B cell (primary cell): ENCODE results near the gene CCDC112.
"Not testable (repeated sequence)": the region's sequence is repeated elsewhere in the genome, so short reads cannot be mapped to it uniquely, and the experiment has no call there.

Experiments used
- EZH2 ChIP-seq: IDR thresholded peaks from 2 replicates; pipeline ENCODE4 v1.6.1; 2012; ENCODE audit warnings: borderline replicate concordance, low read depth, mild to moderate bottlenecking, moderate library complexity, low read length; ENCODE audit not compliant: insufficient read depth, poor library complexity, severe bottlenecking
- TF ChIP-seq, protein P1 (sequence below): fragments of 200-600 bp; IDR thresholded peaks from one replicate; pipeline ENCODE4 v1.8.0; 2022; ENCODE audit warnings: antibody characterized with exemption, mild to moderate bottlenecking

DNA sequence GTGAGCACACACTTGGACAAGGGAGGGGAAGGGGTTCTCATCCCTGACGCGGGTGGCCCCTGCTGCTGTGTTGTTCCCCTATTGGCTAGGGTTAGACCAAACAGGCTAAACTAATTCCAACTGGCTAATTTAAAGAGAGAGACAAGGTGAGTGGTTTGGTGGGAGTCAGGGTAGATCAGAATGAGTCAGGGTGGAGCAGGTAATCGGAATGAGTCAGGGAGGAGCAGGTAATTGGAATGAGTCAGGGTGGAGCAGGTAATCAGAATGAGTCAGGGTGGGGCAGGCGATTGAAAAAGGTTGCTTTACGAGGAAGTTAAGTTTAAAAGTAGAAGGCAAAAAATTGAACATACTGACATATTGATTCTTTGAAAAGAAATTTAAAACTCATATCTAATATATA is 47.1 kb downstream of the CCDC112 start:
- TF ChIP-seq, protein P1, sequence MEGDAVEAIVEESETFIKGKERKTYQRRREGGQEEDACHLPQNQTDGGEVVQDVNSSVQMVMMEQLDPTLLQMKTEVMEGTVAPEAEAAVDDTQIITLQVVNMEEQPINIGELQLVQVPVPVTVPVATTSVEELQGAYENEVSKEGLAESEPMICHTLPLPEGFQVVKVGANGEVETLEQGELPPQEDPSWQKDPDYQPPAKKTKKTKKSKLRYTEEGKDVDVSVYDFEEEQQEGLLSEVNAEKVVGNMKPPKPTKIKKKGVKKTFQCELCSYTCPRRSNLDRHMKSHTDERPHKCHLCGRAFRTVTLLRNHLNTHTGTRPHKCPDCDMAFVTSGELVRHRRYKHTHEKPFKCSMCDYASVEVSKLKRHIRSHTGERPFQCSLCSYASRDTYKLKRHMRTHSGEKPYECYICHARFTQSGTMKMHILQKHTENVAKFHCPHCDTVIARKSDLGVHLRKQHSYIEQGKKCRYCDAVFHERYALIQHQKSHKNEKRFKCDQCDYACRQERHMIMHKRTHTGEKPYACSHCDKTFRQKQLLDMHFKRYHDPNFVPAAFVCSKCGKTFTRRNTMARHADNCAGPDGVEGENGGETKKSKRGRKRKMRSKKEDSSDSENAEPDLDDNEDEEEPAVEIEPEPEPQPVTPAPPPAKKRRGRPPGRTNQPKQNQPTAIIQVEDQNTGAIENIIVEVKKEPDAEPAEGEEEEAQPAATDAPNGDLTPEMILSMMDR, result not testable (repeated sequence)
- TF ChIP-seq EZH2, result not testable (repeated sequence)
